Suprapubic skin (tissue), 4 donors: ENCODE measurements around the gene COL6A1. TPM values are rescaled to one million over a fixed set of nuclear protein-coding genes. Genes with fewer than 3 reads are reported as not detected.
A peak's percentile ranks its signal among the peaks of the same experiment; 100 is the strongest.

Experiments
- DNase-seq, 2 donors: peaks; one replicate each; pipeline ENCODE4 v3.0.0-alpha.2; 2019; ENCODE audit warnings: low spot score in 2 of 2
- H3K27ac ChIP-seq: fragments of 200-600 bp; sonication (generic); one replicate; pipeline ENCODE4 v1.5.1; 2019
- H3K27me3 ChIP-seq: fragments of 200-600 bp; sonication (generic); one replicate; pipeline ENCODE4 v1.5.1; 2019
- H3K36me3 ChIP-seq: fragments of 200-600 bp; sonication (generic); one replicate; pipeline ENCODE4 v1.5.1; 2019
- H3K4me1 ChIP-seq: fragments of 200-600 bp; sonication (generic); one replicate; pipeline ENCODE4 v1.5.1; 2019
- H3K4me3 ChIP-seq: fragments of 200-600 bp; sonication (generic); one replicate; pipeline ENCODE4 v1.5.1; 2019; ENCODE audit warnings: mild to moderate bottlenecking
- H3K9me3 ChIP-seq: fragments of 200-600 bp; sonication (generic); one replicate; pipeline ENCODE4 v1.5.1; 2019
- CTCF ChIP-seq, 2 donors: fragments of 200-600 bp in 1 of 2; fragments of 450-650 bp in 1 of 2; sonication (generic) in 1 of 2; IDR thresholded peaks; one replicate each; pipeline ENCODE4 v1.5.1; 2016 to 2019; ENCODE audit warnings: antibody characterized with exemption in 2 of 2, mild to moderate bottlenecking in 1 of 2, moderate library complexity in 1 of 2
- EP300 ChIP-seq: sonication (generic); formaldehyde crosslinking; IDR thresholded peaks from one replicate; pipeline ENCODE4 v1.6.1; 2017; ENCODE audit warnings: antibody characterized with exemption
- POLR2A ChIP-seq, 2 donors: fragments of 450-650 bp; IDR thresholded peaks; one replicate each; pipeline ENCODE4 v1.6.1; 2017; ENCODE audit warnings: antibody characterized with exemption in 2 of 2, mild to moderate bottlenecking in 2 of 2, moderate library complexity in 2 of 2
- POLR2AphosphoS5 ChIP-seq, 3 donors: sonication (generic); formaldehyde crosslinking; IDR thresholded peaks; one replicate each; pipeline ENCODE4 v1.6.1; 2017; ENCODE audit warnings: antibody characterized with exemption in 3 of 3
- WGBS: methylation state at CpG from one replicate; pipeline ENCODE4 v1.1.5; 2018; 5-methylcytosine and 5-hydroxymethylcytosine counted together
- total RNA-seq, 4 donors: library from RNA; depleted of rRNA; stranded (reverse); fragments of >200 nt; gene quantifications; one replicate each; pipeline ENCODE4 v1.1.0, GENCODE V29; 2016

The COL6A1 gene
- total RNA-seq, 4 donors from 2014 or later: 105 to 123 (median 109) TPM

GRCh38 chr21:45940621-45941337, 40.8 kb upstream of the COL6A1 start:
- Histone ChIP-seq H3K9me3 (no peaks in the 10 kb centered on the region), H3K4me1 (no peaks in the 10 kb centered on the region), H3K27me3 (no peaks in the 10 kb centered on the region), H3K36me3 (no peaks in the 10 kb centered on the region), H3K4me3 (no peak overlapping the region), H3K27ac (no peak overlapping the region)
- TF ChIP-seq POLR2A (IDR thresholded peaks at IDR 0.05) (no peak), POLR2AphosphoS5 (IDR thresholded peaks at IDR 0.05) (no peak), EP300 (no peak), CTCF (IDR thresholded peaks at IDR 0.05) (no peak)
- WGBS: 87% methylated on average over 10 of the region's 23 CpGs
- DNase-seq: peak in 1 of 2 donors; percentile 56

- no peak for TF ChIP-seq POLR2AphosphoS5 (IDR thresholded peaks at IDR 0.05)
- TF ChIP-seq POLR2A (IDR thresholded peaks at IDR 0.05): no peak
- TF ChIP-seq EP300: no peak
- no peak for TF ChIP-seq CTCF (IDR thresholded peaks at IDR 0.05)
- Histone ChIP-seq H3K36me3 (no peaks in the 10 kb centered on the region), H3K27me3 (no peaks in the 10 kb centered on the region), H3K27ac (no peak overlapping the region), H3K9me3 (no peaks in the 10 kb centered on the region), H3K4me1 (no peaks in the 10 kb centered on the region), H3K4me3 (no peak overlapping the region)
- DNase-seq: no peak
- WGBS: 94% methylated on average over 14 of the region's 14 CpGs
Measured at GRCh38 chr21:45941338-45941710, 40.2 kb upstream of the COL6A1 start.

GRCh38 chr21:45941717-45942546, 39.6 kb upstream of the COL6A1 start:
- H3K9me3 ChIP-seq: no peaks in the 10 kb centered on the region
- H3K27ac ChIP-seq: no peak overlapping the region
- no peak for DNase-seq
- no peaks in the 10 kb centered on the region for H3K4me1 ChIP-seq
- no peak for TF ChIP-seq CTCF (IDR thresholded peaks at IDR 0.05)
- no peak for TF ChIP-seq EP300
- TF ChIP-seq POLR2A (IDR thresholded peaks at IDR 0.05): no peak
- TF ChIP-seq POLR2AphosphoS5 (IDR thresholded peaks at IDR 0.05): no peak
- H3K27me3 ChIP-seq: no peaks in the 10 kb centered on the region
- H3K4me3 ChIP-seq: no peak overlapping the region
- H3K36me3 ChIP-seq: no peaks in the 10 kb centered on the region
- WGBS: 76% methylated on average over 30 of the region's 32 CpGs

GRCh38 chr21:45942755-45943629, 38.6 kb upstream of the COL6A1 start:
- WGBS: 72% methylated on average over 4 of the region's 20 CpGs
- Histone ChIP-seq H3K4me3 (no peak overlapping the region), H3K4me1 (no peaks in the 10 kb centered on the region), H3K36me3 (no peaks in the 10 kb centered on the region), H3K27ac (no peak overlapping the region), H3K27me3 (no peaks in the 10 kb centered on the region), H3K9me3 (no peaks in the 10 kb centered on the region)
- DNase-seq: no peak
- TF ChIP-seq CTCF (IDR thresholded peaks at IDR 0.05) (no peak), POLR2AphosphoS5 (IDR thresholded peaks at IDR 0.05) (no peak), POLR2A (IDR thresholded peaks at IDR 0.05) (no peak), EP300 (no peak)
